HG03558 (cell line): ENCODE measurements around the gene CABP1.
"Not testable (repeated sequence)": the region's sequence is repeated elsewhere in the genome, so short reads cannot be mapped to it uniquely, and the experiment has no call there.

Experiments used
- ATAC-seq: cut with Tn5 transposase; IDR thresholded peaks from one replicate; pipeline ENCODE4 v1.9.1; 2021; ENCODE audit warnings: moderate number of reproducible peaks; ENCODE audit not compliant: unreplicated experiment; ENCODE audit errors: extremely low read depth

CABP1 gene

GRCh38 chr12:120663741-120664140 is 23.3 kb downstream of the CABP1 start:
- no peak for ATAC-seq

DNA sequence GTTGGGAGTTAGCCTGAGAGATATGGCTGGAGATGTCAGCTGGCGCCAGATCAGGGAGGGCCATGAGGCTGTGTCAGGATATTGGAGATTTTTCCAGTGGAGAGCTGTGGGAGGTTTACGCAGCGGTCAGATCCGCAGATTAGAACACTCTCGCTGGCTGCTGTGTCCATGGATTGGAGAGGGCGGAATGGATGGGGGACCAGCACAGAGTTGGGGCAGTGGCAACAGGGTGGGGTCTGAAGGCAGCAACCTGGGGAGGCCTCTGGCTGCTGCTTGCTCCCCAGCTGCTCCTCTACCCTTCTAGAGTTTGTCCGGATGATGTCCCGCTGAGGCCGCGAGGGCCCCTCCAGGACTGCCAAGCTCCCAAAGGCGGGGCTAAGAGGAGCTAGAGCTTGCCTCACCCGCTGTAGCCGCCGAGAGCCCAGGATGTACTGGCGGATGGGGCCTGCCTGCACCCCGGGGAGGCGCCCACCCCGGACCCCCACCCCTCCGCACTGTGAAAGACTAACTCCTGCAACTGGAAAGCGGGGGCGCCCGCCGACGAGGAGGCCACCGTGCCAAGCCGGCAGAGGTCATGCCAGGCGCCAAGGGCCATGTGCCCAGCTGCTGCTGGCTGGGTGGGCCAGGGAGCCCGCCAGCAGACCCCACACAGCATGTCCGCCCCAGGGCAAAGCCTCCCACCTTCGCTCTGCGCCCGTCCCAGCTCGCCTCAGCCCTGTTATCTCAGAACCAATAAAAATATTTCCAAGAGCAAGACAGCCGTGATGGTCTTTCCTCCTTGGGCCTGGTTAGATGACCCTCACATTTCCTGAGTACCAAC is 26.4 kb downstream of the CABP1 start:
- ATAC-seq = no peak

DNA sequence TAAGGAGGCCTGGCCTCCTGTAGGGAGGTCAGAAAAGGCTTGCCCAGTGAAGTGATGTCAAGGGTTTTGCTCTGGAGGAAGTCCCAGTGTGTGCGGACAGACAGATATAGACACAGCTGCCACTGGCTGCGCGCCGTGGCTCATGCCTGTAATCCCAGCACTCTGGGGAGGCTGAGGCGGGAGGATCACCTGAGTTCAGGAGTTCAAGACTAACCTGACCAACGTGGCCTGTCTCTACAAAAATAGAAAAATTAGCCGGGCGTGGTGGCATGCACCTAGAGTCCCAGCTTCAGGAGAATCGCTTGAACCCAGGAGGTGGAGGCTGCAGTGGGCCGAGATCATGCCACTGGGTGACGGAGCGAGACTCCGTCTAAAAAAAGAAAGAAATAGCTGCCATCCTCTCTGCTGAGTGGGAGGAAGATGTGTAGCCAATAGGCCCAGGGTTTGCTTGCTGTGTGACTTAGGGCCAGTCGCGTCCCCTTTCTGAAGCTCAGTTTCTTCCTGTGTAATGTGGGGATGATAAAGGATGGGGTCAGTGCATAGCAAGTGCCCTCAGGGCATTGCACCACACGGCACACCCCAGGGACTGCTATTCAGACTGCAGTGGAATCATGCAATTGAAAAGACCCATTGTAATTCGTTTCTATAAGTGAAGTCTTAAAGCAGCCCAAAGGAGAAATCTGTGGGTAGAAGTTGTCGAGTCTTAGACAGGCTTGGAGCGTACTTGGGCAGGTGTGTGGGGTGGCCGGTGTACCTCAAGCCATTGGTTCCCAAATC is 27.9 kb downstream of the CABP1 start:
- ATAC-seq = no peak

GRCh38 chr12:120668868-120669840 is 28.7 kb downstream of the CABP1 start:
- no peak for ATAC-seq

DNA sequence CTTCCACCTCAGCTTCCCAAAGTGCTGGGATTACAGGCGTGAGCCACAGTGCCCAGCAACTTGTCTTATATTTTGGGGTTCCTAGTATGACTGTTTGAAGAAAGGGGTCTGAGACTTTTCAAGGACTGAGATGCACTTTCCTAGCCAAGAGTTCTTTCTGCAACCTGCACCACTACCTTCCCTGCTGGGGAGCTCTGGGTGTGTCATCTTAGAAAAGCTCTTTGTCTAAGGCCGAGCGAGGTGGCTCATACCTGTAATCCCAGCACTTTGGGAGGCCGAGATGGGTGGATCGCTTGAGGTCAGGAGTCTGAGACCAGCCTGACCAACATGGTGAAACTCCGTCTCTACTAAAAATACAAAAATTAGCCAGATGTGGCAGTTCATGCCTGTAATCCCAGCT is 29.8 kb downstream of the CABP1 start:
- not testable (repeated sequence) for ATAC-seq

DNA sequence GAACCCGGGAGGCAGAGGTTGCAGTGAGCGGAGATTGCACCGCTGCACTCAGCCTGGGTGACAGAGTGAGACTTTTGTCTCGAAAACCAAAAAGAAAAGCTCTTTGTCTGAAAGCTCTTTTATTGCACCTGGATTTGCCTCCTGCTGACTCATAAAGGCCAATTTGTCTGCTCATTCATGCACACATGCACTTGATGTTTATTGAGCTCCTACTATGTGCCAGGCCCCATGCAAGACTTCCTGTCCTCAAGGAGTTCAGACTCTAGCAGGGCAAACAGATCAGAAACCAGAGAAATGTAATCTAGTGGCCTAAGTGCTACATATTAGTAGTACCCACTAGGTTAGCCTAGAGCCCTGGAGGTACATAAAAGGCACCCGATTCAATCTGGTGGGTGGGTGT is 30.2 kb downstream of the CABP1 start:
- no peak for ATAC-seq

DNA sequence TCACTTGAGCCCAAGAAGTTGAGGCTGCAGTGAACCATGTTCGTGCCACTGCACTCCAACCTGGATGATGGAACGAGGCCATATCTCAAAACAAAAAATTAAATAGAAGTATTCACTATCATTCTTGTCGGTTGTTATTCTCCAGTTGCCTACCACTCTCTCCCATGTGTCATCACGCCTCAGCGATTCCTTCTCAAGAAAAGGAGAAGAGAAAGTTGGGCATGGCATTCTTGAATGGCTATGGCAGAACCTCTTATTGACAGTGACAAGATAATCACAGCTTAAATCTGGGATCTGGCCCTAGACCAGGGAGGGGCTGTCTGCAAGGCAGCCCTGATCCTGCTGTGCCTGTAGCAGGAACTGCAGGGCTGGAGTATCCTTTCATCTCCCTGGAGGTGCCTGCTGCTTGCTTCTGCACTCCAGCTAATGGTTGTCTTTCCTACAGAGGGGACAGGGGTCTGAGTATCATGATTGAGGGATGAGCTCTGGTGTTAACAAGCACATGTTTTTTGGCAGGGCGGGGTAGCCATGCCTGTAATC is 33.7 kb downstream of the CABP1 start:
- ATAC-seq = no peak

GRCh38 chr12:120677765-120678473 is 37.5 kb downstream of the CABP1 start:
- no peak for ATAC-seq

DNA sequence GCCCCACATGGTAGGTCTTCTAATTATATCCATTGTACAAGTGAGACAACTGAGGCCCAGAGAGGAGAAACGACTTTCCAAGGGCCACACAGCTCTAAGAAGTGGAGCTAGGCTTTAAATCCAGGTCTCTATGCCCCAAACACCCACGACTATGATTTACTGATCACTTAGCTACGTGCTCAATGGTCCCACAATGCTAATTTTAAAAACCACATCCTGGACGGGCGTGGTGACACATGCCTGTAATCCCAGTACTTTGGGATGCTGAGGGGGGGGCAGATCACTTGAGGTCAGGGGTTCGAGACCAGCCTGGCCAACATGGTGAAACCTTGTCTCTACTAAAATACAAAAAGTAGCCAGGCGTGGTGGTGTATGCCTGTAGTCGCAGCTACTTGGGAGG is 38.1 kb downstream of the CABP1 start:
- ATAC-seq = no peak

DNA sequence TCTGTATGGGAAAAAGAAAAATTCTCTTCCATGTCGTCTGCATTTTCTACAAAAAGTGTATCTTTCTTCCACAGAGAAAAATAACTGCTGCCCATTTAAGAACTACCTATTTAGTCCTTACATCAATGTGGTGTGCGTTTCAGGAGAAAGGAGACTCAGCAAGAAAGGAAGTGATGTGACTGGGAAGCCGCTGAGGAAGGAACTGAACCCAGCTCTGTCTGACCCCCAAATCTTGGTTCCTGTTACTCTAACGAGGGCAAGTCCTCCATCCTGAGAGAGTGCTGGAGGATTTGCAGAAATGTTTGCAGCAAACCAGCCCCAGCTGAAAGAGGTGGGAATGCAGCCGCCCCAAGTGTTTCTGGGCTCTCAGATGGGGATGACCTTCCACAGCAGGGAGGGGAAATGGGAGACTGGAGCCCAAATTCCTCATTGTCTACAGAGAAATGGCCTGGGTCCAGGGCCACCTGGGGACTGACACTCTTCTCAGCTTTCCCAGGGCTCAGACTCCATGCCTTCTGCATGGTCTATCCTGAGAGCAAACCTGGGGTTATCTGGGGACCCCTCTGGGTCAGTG is 39.8 kb downstream of the CABP1 start:
- ATAC-seq = no peak

- ATAC-seq = no peak
These were observed 44.1 kb downstream of the CABP1 start for GRCh38 chr12:120684523-120684932.

DNA sequence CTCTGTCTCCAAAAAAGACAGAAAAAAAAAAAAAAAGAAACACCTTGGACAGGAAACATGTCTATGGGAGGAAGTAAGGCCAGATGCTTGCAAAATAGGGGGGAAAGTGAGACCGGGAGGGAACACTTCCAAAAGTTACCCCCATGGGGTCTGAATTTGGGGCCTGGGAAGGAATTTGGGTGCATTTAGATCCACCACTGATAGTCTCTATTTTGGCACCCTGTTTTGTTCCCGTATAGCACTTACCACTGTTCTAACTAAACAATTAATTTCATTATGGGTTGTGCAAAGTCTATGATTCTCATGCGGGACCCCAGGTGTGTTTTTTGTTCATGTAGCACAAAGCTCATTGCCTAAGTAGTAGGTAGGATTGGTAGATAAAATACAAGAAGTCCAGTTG is 45.1 kb downstream of the CABP1 start:
- ATAC-seq = no peak

GRCh38 chr12:120686151-120686689 is 45.8 kb downstream of the CABP1 start:
- ATAC-seq = peak; percentile 64

GRCh38 chr12:120686690-120687577 is 46.5 kb downstream of the CABP1 start, which contains the start of gene MLEC:
Gene MLEC, plus strand, starts transcription at chr12:120687149. Its CDS starts 148 bp downstream, at chr12:120687297.
- ATAC-seq = peak; percentile 28

- ATAC-seq = no peak
These were observed 47.3 kb downstream of the CABP1 start for GRCh38 chr12:120687578-120688289.

- no peak for ATAC-seq
These were observed 48.2 kb downstream of the CABP1 start for GRCh38 chr12:120688527-120689071.
